ENCODE results near the gene PPCDC.

The PPCDC gene

DNA sequence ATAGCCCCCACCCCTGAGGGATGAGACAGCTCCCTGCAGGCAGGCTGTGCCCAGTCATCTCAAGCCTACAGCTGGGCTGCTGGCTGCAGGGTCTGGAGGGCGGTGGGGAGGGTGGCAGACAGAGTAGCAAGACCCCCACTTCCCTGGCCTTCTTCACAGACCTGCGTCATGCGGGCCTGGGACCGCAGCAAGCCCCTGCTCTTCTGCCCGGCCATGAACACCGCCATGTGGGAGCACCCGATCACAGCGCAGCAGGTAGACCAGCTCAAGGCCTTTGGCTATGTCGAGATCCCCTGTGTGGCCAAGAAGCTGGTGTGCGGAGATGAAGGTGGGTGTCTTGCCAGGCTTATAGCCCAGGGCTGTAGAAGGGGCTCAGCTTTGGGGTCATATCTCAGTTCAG lies 25.0 kb downstream of the PPCDC start:
- no peak for DNase-seq (ENCODE audit: low read depth)
- H3K4me3 ChIP-seq (ENCODE audit: low read depth, low read length): no peak overlapping the region
- TF ChIP-seq, protein P1, sequence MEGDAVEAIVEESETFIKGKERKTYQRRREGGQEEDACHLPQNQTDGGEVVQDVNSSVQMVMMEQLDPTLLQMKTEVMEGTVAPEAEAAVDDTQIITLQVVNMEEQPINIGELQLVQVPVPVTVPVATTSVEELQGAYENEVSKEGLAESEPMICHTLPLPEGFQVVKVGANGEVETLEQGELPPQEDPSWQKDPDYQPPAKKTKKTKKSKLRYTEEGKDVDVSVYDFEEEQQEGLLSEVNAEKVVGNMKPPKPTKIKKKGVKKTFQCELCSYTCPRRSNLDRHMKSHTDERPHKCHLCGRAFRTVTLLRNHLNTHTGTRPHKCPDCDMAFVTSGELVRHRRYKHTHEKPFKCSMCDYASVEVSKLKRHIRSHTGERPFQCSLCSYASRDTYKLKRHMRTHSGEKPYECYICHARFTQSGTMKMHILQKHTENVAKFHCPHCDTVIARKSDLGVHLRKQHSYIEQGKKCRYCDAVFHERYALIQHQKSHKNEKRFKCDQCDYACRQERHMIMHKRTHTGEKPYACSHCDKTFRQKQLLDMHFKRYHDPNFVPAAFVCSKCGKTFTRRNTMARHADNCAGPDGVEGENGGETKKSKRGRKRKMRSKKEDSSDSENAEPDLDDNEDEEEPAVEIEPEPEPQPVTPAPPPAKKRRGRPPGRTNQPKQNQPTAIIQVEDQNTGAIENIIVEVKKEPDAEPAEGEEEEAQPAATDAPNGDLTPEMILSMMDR (conservative IDR thresholded peaks at IDR 0.05; ENCODE audit: low read depth, low read length): no peak

DNA sequence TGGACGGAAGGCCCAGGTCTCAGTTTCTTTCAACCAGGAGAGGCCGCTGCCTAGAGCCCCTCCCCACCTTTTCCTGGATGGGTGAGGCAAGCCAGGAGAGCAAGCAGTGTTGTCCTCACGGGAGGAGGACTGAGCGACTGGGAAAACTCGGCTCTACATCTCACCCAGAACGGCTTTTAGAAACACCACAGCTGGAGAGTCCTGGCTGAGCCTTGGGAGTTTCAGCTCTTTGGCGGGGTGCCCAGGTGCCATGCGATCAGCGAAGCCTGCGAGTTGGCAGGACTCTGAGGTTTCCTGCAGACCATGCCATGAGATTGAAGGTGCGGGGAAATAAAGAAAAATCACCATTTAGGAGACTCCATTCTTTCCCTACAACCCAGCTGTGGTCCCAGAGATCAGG lies 26.0 kb downstream of the PPCDC start:
- TF ChIP-seq, protein P1 (conservative IDR thresholded peaks at IDR 0.05; ENCODE audit: low read depth, low read length): no peak
- DNase-seq (ENCODE audit: low read depth): no peak
- H3K4me3 ChIP-seq (ENCODE audit: low read depth, low read length): no peak overlapping the region

DNA sequence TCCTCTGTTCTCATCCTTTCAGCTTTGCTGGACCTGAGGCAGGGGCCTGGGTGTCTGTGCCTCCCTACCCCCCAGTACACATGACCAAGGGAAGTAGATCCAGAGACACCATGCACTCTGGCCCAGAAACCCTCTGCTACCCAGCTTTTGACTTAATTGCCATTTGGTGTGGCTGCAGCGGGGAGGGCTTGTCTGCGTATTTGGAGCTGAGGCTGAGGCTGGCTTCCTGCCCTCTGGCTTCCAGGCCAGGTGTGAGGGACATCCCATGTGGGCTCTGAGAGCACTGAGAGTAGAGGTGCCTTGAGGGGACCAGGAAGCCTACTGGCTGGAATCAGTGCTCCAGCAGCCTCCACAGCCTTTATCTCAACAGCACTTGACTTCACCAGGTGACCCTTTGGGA lies 26.9 kb downstream of the PPCDC start:
- H3K4me3 ChIP-seq (ENCODE audit: low read depth, low read length): no peak overlapping the region
- DNase-seq (ENCODE audit: low read depth): no peak
- TF ChIP-seq, protein P1 (conservative IDR thresholded peaks at IDR 0.05; ENCODE audit: low read depth, low read length): no peak

DNA sequence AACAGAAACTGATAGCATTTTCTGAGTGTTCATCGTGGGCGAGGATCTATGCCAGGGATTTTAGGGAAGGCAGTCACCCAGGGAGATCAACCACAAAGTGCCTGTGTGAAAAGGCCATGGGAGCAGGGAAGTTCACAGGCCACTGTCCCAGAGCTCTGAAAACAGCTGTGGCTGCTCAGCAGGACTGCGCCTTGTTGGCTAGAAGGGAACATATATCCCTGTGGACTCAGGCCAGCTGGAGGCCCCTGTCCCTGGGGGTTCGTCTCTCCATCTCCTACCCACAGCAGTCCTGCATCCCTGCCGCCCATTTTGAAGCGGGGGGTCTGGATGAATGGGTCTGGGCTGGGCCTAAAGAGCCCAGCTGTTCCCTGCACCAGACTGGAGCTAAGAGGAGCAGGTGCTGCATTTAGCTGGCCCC lies 27.8 kb downstream of the PPCDC start:
- H3K4me3 ChIP-seq (ENCODE audit: low read depth, low read length): no peak overlapping the region
- DNase-seq (ENCODE audit: low read depth): no peak
- TF ChIP-seq, protein P1 (conservative IDR thresholded peaks at IDR 0.05; ENCODE audit: low read depth, low read length): no peak

DNA sequence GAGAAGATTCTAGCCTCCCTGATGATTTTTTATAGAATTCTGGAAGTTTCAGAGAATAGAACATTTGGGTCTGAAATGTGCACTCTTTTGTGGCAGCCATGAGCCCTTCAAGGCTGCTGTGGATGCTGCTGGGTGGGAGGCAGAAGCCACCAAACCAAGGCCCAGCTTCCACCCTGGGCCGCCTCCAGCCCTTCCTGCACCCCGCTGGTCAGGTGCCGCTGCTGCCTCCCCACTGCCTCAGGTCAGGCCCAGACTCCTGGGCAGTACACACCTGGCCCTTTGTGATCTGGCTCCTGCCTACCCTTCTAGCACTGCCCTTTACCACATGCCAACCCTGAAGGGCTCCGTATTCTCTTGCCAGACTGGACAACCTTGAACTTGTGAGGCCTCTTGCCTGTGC lies 28.3 kb downstream of the PPCDC start:
- no peak overlapping the region for H3K4me3 ChIP-seq (ENCODE audit: low read depth, low read length)
- no peak for DNase-seq (ENCODE audit: low read depth)
- TF ChIP-seq, protein P1 (conservative IDR thresholded peaks at IDR 0.05; ENCODE audit: low read depth, low read length): no peak

DNA sequence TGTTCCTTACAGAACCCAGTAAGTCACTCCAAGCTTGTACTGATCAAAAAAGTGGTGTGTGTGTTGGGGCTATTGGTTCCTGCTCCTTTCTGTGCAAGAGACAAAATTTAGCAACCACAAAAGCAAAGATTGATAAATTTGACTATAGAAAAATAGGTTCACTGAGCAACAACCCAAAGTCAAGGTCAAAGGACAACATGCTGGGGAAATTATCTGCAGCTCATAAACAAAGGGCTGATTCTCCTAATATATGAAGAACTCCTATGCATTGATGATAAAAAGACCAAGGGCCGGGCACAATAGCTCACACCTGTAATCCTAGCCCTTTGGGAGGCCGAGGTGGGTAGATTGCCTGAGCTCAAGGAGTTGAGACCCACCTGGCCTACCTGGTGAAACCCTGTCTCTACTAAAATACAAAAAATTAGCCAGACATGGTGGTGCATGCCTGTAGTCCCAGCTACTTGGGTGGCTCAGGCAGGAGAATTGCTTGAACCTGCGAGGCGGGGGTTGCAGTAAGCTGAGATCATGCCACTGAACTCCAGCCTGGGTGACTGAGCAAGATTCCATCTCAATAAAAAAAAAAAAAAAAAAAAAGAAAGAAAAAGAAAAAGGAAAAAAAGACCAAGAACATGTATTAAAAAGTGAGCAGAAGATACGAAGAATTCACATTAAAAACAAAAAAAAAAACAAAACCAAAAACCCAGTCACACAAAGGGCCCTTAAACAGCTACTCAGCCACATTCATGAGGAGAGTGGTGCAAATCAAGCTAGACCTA lies 29.8 kb downstream of the PPCDC start:
- DNase-seq (ENCODE audit: low read depth): no peak

More for the DNA sequence above, 29.8 kb downstream of the PPCDC start:
- H3K4me3 ChIP-seq (ENCODE audit: low read depth, low read length): no peak overlapping the region
- TF ChIP-seq, protein P1 (conservative IDR thresholded peaks at IDR 0.05; ENCODE audit: low read depth, low read length): no peak

Measured in choroid plexus epithelial cell (primary cell).